Stromal cell of bone marrow (primary cell): ENCODE measurements around the gene EMC8.

Experiments used
- DNase-seq: peaks from one replicate; pipeline ENCODE4 v3.0.0-alpha.2; 2012; ENCODE audit warnings: low read depth

EMC8 gene

DNA sequence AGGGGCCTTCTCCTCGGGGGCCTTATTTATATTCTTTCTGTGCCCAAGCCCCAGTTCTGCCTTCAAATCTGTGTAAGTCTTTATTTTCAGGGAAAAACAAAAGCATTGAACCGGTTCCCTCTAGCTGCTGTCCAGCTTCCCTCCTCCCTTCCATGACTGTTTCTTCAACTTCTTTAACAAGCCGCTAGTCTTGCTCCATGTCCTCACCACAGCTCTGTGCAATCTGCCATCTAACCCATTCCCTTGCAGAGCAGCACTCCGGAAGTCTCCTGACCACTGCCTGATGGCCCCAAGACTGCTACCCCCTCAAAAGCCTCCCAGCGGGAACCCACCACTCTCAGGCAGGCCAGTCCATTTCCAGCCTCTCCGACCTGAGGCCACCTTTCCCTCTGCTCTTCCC lies 16.9 kb downstream of the EMC8 start:
- DNase-seq: no peak

DNA sequence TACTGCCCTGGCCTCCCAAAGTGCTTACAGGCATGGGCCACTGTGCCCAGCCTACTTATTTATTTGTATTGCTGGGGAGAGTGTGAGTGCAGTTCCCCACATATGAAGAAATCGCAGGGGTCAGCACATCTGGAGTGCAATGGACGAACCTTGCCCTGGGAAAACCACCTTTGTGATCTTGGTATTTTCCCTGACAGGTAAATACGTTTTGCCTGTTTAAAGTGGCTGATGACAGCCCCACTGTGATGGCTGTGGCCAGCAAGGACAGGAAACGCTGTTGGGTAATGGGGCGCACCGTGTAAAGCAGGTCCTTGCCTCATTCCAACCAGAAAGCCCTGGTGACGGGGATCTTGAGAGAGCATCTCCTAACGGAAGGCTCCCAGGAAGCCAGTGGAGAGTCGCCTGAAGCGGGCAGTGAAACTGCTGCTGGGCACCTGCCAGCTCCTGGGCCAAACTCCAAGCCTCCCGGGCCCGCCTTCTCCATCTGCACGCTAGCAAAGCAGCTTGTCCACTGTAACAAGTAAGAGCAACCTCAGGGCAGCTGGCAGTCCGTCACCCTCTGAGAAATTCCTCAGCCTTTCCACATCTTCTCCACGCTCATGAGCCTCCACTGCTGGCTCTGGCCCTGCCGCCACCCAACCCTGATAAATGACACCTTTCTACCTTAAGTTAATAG lies 17.5 kb downstream of the EMC8 start:
- DNase-seq: no peak

GRCh38 chr16:85781156-85781555 lies 18.2 kb downstream of the EMC8 start:
- no peak for DNase-seq

DNA sequence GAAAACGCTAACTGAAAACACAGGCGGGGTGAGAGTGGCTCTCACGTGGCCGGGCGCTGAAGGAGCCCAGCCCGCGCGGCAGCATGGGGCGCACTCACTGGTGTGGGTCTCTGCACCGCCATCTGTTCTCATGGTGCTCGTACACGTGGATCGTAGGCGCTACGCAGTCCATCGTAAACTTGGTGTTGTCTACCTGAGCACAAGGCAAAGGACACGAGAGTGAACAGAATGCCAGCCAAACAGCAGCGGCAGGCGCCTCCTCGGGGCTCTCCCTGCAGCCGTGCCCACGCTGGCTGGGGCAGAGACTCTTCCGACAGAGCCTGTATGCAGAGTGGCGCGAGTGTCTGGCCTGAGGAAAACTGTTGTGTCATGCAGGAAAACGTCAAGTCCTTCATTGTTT lies 19.1 kb downstream of the EMC8 start:
- no peak for DNase-seq

DNA sequence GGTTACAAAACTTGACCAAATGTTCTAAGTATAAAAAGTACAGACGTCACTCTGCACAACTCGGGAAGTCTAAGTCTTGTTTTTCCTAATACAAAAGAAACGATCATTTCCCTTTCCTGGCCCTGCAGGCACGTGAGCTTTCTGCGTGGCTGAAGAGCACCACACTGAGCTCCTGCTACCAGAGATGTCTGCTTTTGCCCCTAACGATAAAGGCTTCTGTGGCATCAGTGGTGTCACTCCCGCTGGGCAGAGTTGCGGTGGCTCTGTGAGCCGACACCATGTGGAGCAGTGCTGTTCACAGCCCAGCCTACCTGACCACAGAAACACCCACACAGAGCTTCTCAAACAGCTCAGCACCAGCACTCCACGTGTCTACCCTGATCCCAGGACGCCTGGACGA lies 20.5 kb downstream of the EMC8 start:
- DNase-seq: no peak

- DNase-seq: no peak
These were observed 21.6 kb downstream of the EMC8 start for GRCh38 chr16:85777583-85778310.

- DNase-seq: no peak
These were observed 24.5 kb downstream of the EMC8 start for GRCh38 chr16:85774811-85775210.

DNA sequence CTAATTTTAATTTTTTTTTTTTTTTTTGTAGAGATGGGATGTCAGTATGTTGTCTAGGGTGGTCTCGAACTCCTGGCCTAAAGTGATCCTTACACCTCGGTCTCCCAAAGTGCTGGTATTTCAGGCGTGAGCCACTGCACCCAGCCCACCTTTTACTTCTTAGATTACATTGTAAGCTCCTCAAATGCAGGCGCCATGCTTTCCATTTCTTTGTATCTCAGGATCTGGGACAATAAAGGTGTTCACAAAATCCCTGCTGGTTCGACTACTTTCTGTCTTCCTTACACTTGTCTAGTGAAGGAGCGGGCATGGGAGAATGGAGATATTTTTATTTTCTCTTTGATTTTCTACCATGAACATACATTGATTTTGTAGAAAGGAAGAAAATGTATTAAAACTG lies 25.2 kb downstream of the EMC8 start:
- no peak for DNase-seq

- no peak for DNase-seq
These were observed 26.3 kb downstream of the EMC8 start for GRCh38 chr16:85773044-85773443.

GRCh38 chr16:85770741-85771140 lies 28.6 kb downstream of the EMC8 start:
- DNase-seq: no peak

GRCh38 chr16:85768199-85768598 lies 31.1 kb downstream of the EMC8 start:
- DNase-seq: no peak

DNA sequence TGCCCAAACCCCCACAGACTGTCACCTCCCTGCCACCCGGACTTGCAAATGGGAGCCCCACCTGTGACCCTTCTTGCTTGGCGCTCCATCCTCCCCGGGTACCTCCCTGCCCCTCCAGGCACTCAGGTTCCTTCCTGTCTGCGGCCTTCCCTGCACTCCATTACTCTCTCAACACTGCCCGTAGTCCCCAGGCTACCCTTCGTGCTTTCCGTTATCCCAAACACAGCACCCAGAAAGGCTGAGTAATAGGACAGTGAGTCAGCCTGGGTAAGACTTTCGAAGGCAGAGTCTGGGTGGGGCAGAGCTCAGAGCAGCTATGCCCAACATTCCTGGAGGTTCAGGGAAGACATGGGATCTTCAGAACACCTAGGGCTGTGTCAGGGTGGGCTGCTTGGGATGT lies 31.8 kb downstream of the EMC8 start:
- DNase-seq: peak; percentile 85

DNA sequence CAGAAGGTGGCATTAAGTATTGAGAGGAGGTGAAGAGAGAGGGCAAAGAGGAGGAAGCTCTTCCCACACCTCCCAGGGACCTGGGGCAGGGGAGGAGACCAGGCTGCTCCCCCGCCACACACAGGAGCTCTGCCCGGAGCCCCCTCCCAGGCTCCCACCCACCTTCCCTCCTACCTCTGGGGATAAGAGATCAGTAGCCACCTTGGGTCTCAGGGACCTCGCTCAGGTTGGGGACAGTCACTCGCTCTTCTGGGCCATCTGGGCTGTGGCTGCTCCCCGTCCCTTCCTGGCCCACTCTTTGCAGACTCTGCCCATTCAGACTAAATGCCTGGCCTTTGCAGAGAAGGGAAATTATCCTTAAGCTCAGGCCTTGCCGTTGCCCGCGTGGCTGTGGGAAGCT lies 33.6 kb downstream of the EMC8 start:
- no peak for DNase-seq

GRCh38 chr16:85765211-85765610 lies 34.1 kb downstream of the EMC8 start:
- no peak for DNase-seq

GRCh38 chr16:85763616-85764015 lies 35.7 kb downstream of the EMC8 start:
- DNase-seq: no peak

- DNase-seq: no peak
These were observed 36.4 kb downstream of the EMC8 start for GRCh38 chr16:85762970-85763369.

- no peak for DNase-seq
These were observed 37.5 kb downstream of the EMC8 start for GRCh38 chr16:85761861-85762260.

DNA sequence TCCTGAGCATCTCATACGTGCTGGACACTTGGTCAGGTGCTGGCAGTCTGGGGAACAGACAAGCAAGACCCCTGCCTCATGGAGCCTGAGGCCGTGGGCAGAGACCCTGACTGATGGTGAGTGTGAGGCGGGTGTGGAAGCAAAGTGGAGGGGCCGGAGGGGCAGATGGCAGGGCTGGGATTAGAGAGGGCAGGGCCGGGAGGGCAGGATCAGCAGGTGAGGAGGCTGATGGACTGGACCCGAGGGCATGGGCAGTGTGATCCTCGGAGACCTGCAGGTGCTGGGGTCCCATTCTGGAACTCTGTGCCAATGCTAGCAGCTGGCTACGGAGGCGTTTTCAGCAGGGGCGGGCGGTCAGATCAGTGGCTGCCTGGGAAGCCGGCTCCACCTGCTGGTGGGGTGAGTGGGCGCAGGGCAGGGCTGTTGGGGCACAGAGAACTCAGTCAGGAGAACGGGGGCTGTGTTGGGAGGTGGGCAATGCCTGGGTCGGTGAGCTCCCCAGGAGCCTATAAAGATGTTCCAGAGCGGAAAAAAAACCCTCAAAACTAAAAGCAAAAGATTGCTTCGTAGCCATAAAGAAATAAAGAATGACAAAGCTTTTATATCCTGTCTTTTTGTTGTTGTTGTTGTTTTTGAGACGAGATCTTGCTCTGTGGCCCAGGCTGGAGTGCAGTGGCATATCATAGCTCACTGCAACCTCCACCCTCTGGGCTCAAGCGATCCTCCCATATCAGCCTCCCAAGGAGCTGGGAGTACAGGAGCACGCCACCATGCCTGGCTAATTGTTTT lies 39.5 kb downstream of the EMC8 start:
- no peak for DNase-seq

GRCh38 chr16:85759136-85759535 lies 40.2 kb downstream of the EMC8 start:
- DNase-seq: no peak

GRCh38 chr16:85757341-85757822 lies 42.0 kb downstream of the EMC8 start:
- peak; percentile 65 for DNase-seq

DNA sequence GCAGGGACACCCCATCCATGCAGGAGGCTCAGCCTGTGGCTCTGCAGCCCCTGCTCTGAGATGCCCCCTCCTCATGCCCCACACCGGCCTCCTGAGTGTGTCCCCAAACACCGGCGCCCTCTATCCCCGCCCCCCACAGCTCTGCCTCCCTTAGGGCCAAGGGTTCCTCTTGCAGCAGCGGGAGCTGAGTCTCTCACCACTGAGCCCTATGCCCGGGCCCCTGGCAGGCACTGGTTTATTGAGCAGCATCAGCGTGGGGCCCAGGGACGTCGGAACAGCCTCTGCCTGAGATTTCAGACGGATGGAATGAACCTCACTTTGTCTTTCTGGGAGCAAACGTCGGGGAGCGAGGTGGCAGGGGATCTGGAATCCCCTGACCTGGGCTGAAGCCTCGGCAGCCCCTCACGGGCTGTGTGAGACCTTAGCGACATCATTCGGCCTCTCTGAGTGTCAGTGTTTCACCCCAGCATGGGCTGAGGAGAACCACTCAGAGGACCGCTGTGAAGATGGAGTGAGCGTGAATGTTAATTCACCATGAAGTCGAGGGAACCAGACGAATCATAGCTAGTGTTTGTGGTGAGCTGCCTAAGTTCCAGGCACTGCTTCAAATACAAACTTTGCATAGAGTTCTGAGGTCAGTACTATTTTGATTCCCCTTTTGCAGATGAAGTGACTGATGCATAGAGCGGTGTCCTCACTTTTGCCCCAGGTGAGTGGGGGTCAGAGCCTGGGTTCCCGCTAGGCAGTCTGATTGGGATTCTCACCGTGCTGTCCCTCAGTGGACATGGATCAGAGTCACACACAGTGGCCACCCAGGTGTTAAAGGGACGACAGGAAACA lies 43.2 kb downstream of the EMC8 start:
- no peak for DNase-seq

GRCh38 chr16:85754413-85754812 lies 44.9 kb downstream of the EMC8 start:
- DNase-seq: no peak
